HepG2 (cell line): ENCODE results near the gene CYP27B1. TPM values are rescaled to one million over a fixed set of nuclear protein-coding genes. Genes with fewer than 3 reads are reported as not detected.

Source experiments
- ATAC-seq: fragments of 200-7000 bp; cut with Tn5 transposase; 3 replicates; pipeline ENCODE4 v1.9.1; 2020; ENCODE audit warnings: mild to moderate bottlenecking, moderate library complexity
- BruUV-seq: library from RNA; stranded (reverse); fragments of 400-500 nt; replicated peaks from 2 replicates; lab custom pipeline; 2021; lab: Mats Ljungman, UMichigan
- CTCF ChIA-PET: fragments of 300-600 bp; formaldehyde crosslinking; extraction: SDS; loops from one replicate; lab custom pipeline; 2021; ENCODE audit warnings: low total read pairs, inconsistent platforms, low intra/inter-chr PET ratio; lab: Yijun Ruan, JAX
- POLR2A ChIA-PET: fragments of 350-600 bp; sonication (Branson Sonifier 250); formaldehyde crosslinking; loops from one replicate; lab custom pipeline; 2020; ENCODE audit warnings: antibody characterized with exemption, inconsistent platforms; lab: Yijun Ruan, JAX
- DNase-seq: peaks from one replicate; pipeline ENCODE4 v3.0.0-alpha.2; 2015; ENCODE audit warnings: low spot score
- FAIRE-seq: peaks from 3 replicates; lab custom pipeline; 2011; peaks lifted over from hg19 to GRCh38; lab: Jason Lieb, UNC
- H2AFZ ChIP-seq: one replicate; pipeline ENCODE4 v1.6.1; 2011; ENCODE audit warnings: low read length, inconsistent platforms
- H3K27ac ChIP-seq: fragments of 300-600 bp; 3 replicates; pipeline ENCODE4 v1.8.0; 2011; ENCODE audit warnings: mixed run types, mild to moderate bottlenecking, mixed read lengths, low read length, inconsistent platforms; ENCODE audit not compliant: insufficient read depth; ENCODE audit errors: extremely low read length
- H3K27me3 ChIP-seq, 2 experiments: fragments of 200-600 bp in 1 of 2; 2 replicates in 1 of 2; 3 replicates in 1 of 2; pipeline versions ENCODE4 v1.6.0 to v1.8.0; 2011; ENCODE audit warnings: low read length in 2 of 2, mild to moderate bottlenecking in 2 of 2, moderate library complexity in 2 of 2, inconsistent platforms in 1 of 2; ENCODE audit not compliant: insufficient read depth in 2 of 2, control insufficient read depth in 1 of 2
- H3K36me3 ChIP-seq, 2 experiments: fragments of 200-600 bp in 1 of 2; replicated peaks in 1 of 2; 2 replicates in 1 of 2; 3 replicates in 1 of 2; pipeline versions ENCODE4 v1.5.1 to v1.8.0; 2011; ENCODE audit warnings: low read length in 2 of 2, inconsistent platforms in 1 of 2; ENCODE audit not compliant: insufficient read depth in 2 of 2, control insufficient read depth in 1 of 2
- H3K4me1 ChIP-seq: 2 replicates; pipeline ENCODE4 v1.5.1; 2012; ENCODE audit warnings: low read length, inconsistent platforms; ENCODE audit not compliant: insufficient read depth
- H3K4me2 ChIP-seq: 2 replicates; pipeline ENCODE4 v1.6.0; 2011; ENCODE audit warnings: low read depth, low read length, inconsistent platforms
- H3K4me3 ChIP-seq, 3 experiments: fragments of 200-600 bp in 1 of 3; sonication (generic), shearing (Covaris generic) in 1 of 3; replicated peaks in 1 of 3; 2 replicates each; pipeline ENCODE4 v1.5.1; 2011 to 2016; ENCODE audit warnings: low read length in 3 of 3, inconsistent platforms in 2 of 3, low read depth in 2 of 3, mild to moderate bottlenecking in 2 of 3, control low read depth in 1 of 3, mixed read lengths in 1 of 3; ENCODE audit not compliant: insufficient read depth in 1 of 3
- H3K79me2 ChIP-seq: one replicate; pipeline ENCODE4 v1.6.1; 2011; ENCODE audit warnings: low read length, inconsistent platforms; ENCODE audit not compliant: insufficient read depth
- H3K9ac ChIP-seq: 2 replicates; pipeline ENCODE4 v1.6.0; 2011; ENCODE audit warnings: mild to moderate bottlenecking, low read depth, low read length, inconsistent platforms; ENCODE audit not compliant: insufficient read depth
- H3K9me3 ChIP-seq: 2 replicates; pipeline ENCODE4 v1.5.1; 2012; ENCODE audit warnings: mild to moderate bottlenecking, low read length
- H4K20me1 ChIP-seq: 2 replicates; pipeline ENCODE4 v1.6.0; 2011; ENCODE audit warnings: inconsistent platforms, mild to moderate bottlenecking, low read length, moderate library complexity; ENCODE audit not compliant: insufficient read depth
- IRF2 ChIP-seq: IDR thresholded peaks from 2 replicates; pipeline ENCODE4 v1.6.1; 2018; ENCODE audit warnings: missing genetic modification reagents, missing compliant biosample characterization
- MIER2 ChIP-seq: IDR thresholded peaks from 2 replicates; pipeline ENCODE4 v1.6.1; 2016; ENCODE audit warnings: missing biosample characterization, missing genetic modification reagents
- MYC ChIP-seq: sonication (generic); formaldehyde crosslinking; IDR thresholded peaks from 2 replicates; pipeline ENCODE4 v1.9.0; 2021; ENCODE audit warnings: missing genetic modification reagents, borderline replicate concordance
- REST ChIP-seq, 2 experiments: IDR thresholded peaks; 2 replicates each; pipeline ENCODE4 v1.6.1; 2011 to 2012; ENCODE audit warnings: low read length in 2 of 2, borderline replicate concordance in 1 of 2, low read depth in 1 of 2, mild to moderate bottlenecking in 1 of 2, moderate library complexity in 1 of 2
- SALL1 ChIP-seq: sonication (generic); formaldehyde crosslinking; IDR thresholded peaks from 2 replicates; pipeline ENCODE4 v1.8.0; 2022; ENCODE audit warnings: mild to moderate bottlenecking, missing genetic modification reagents
- SP2 ChIP-seq: sonication (generic); formaldehyde crosslinking; IDR thresholded peaks from 2 replicates; pipeline ENCODE4 v1.5.1; 2020; ENCODE audit warnings: mild to moderate bottlenecking, missing genetic modification reagents
- TOPORS ChIP-seq: sonication (generic); formaldehyde crosslinking; IDR thresholded peaks from 2 replicates; pipeline ENCODE4 v1.8.0; 2023; ENCODE audit warnings: mild to moderate bottlenecking, missing genetic modification reagents
- ZFP36L2 ChIP-seq: sonication (generic); formaldehyde crosslinking; IDR thresholded peaks from 2 replicates; pipeline ENCODE4 v1.4.0; 2020; ENCODE audit warnings: missing genetic modification reagents
- ZFY ChIP-seq: sonication (generic); formaldehyde crosslinking; IDR thresholded peaks from 2 replicates; pipeline ENCODE4 v1.4.0; 2020; ENCODE audit warnings: missing genetic modification reagents
- ZKSCAN1 ChIP-seq: fragments of 150-350 bp; IDR thresholded peaks from 2 replicates; pipeline ENCODE4 v1.6.1; 2014; ENCODE audit warnings: low read length
- ZNF124 ChIP-seq: sonication (generic); formaldehyde crosslinking; IDR thresholded peaks from 2 replicates; pipeline ENCODE4 v1.4.0; 2020; ENCODE audit warnings: missing genetic modification reagents
- ZNF660 ChIP-seq: sonication (generic); formaldehyde crosslinking; IDR thresholded peaks from 2 replicates; pipeline ENCODE4 v1.5.1; 2020; ENCODE audit warnings: mild to moderate bottlenecking, low read depth, missing genetic modification reagents, borderline replicate concordance
- ZNF749 ChIP-seq: sonication (generic); formaldehyde crosslinking; IDR thresholded peaks from 2 replicates; pipeline ENCODE4 v1.8.0; 2022; ENCODE audit warnings: mild to moderate bottlenecking, missing genetic modification reagents, moderate library complexity, borderline replicate concordance
- ZUFSP ChIP-seq: sonication (generic); formaldehyde crosslinking; IDR thresholded peaks from 2 replicates; pipeline ENCODE4 v1.9.0; 2021; ENCODE audit warnings: missing genetic modification reagents, mild to moderate bottlenecking, borderline replicate concordance
- WGBS: methylation state at CpG from one replicate; pipeline ENCODE4 v1.1.6; 2017; ENCODE audit warnings: low lambda C conversion rate; 5-methylcytosine and 5-hydroxymethylcytosine counted together
- in situ Hi-C: cut with HindIII; loops from 2 replicates; pipeline ENCODE4 v1.10.0; 2017; ENCODE audit warnings: low pct_unique_long_range_greater_than_20kb; ENCODE audit not compliant: extremely low pct_ligation_motif_present
- intact Hi-C: fragments of 100-400 bp; cut with micrococcal nuclease; formaldehyde crosslinking; loops from one replicate; pipeline ENCODE4 v1.10.0; 2022; ENCODE audit not compliant: unreplicated experiment
- polyA plus RNA-seq, 8 experiments: library from polyadenylated mRNA; depleted of rRNA in 3 of 8; stranded (reverse) in 7 of 8; unstranded in 1 of 8; fragments of >200 nt; fragmentation: Illumina TruSeq in 4 of 8; extraction: Trizol in 4 of 8; gene quantifications; 2 replicates each; pipeline versions ENCODE4 v1.2.1 to v1.2.3, GENCODE V29; 2011 to 2016; ENCODE audit warnings: low read depth in 4 of 8, missing spikeins in 1 of 8, mixed read lengths in 1 of 8; ENCODE audit not compliant: insufficient read depth in 1 of 8
- total RNA-seq, 5 experiments: library from RNA; depleted of rRNA; stranded (reverse); fragments of >200 nt; fragmentation: Illumina TruSeq; extraction: Trizol; gene quantifications; 2 replicates each; pipeline ENCODE4 v1.2.3, GENCODE V29; 2016; ENCODE audit warnings: low read depth in 1 of 5
- TF ChIP-seq, protein P1 (sequence below): sonication (generic); formaldehyde crosslinking; IDR thresholded peaks from 2 replicates; pipeline ENCODE4 v1.4.0; 2020; ENCODE audit warnings: missing genetic modification reagents
- TF ChIP-seq, protein P2 (sequence below): sonication (generic); formaldehyde crosslinking; IDR thresholded peaks from 2 replicates; pipeline ENCODE4 v1.4.0; 2020; ENCODE audit warnings: mild to moderate bottlenecking, missing genetic modification reagents

CYP27B1 gene
- total and polyA plus RNA-seq, 2 of the 13 experiments (the other 11 are each of a cell fraction or from before 2014, with no cell fraction given) = 2.3 to 3.0 TPM

- CTCF ChIA-PET = interaction anchor here (2.3 kb wide), 1 partner anchor 145 kb away, joined by 10 read pairs; no protein-coding TSS in a partner anchor
- TF ChIP-seq MIER2 (CRISPR knock-in tag) (peak; percentile 93), TOPORS (CRISPR knock-in tag) (no peak), ZFP36L2 (no peak), MYC (CRISPR knock-in tag) (no peak), ZNF124 (CRISPR knock-in tag) (no peak), ZNF749 (CRISPR knock-in tag) (no peak), SALL1 (CRISPR knock-in tag) (0 out of 2 replicates have a peak, but pooled peaks have one; percentile 15), REST (IDR thresholded peaks at IDR 0.05; ENCODE audit: borderline replicate concordance in 1 of 2, low read depth in 1 of 2, low read length in 2 of 2) (peak; percentile 73 to 95), SP2 (CRISPR knock-in tag) (no peak), ZKSCAN1 (no peak), IRF2 (0 out of 2 replicates have a peak, but pooled peaks have one; percentile 16), ZUFSP (no peak), ZNF660 (CRISPR knock-in tag) (no peak), ZFY (no peak)
- TF ChIP-seq, protein P1, sequence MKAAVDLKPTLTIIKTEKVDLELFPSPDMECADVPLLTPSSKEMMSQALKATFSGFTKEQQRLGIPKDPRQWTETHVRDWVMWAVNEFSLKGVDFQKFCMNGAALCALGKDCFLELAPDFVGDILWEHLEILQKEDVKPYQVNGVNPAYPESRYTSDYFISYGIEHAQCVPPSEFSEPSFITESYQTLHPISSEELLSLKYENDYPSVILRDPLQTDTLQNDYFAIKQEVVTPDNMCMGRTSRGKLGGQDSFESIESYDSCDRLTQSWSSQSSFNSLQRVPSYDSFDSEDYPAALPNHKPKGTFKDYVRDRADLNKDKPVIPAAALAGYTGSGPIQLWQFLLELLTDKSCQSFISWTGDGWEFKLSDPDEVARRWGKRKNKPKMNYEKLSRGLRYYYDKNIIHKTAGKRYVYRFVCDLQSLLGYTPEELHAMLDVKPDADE (CRISPR knock-in tag) = no peak
- TF ChIP-seq, protein P2, sequence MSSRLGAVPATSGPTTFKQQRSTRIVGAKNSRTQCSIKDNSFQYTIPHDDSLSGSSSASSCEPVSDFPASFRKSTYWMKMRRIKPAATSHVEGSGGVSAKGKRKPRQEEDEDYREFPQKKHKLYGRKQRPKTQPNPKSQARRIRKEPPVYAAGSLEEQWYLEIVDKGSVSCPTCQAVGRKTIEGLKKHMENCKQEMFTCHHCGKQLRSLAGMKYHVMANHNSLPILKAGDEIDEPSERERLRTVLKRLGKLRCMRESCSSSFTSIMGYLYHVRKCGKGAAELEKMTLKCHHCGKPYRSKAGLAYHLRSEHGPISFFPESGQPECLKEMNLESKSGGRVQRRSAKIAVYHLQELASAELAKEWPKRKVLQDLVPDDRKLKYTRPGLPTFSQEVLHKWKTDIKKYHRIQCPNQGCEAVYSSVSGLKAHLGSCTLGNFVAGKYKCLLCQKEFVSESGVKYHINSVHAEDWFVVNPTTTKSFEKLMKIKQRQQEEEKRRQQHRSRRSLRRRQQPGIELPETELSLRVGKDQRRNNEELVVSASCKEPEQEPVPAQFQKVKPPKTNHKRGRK (CRISPR knock-in tag) = no peak
These were observed 6.4 kb downstream of the CYP27B1 start for GRCh38 chr12:57760347-57760982.

More at GRCh38 chr12:57760347-57760982, 6.4 kb downstream of the CYP27B1 start:
- H3K4me1 ChIP-seq = peaks cover 31% of the 10 kb centered on the region
- no peak for ATAC-seq
- H3K4me2 ChIP-seq = no peak overlapping the region
- H2AFZ ChIP-seq = no peak overlapping the region
- FAIRE-seq = no peak
- H3K79me2 ChIP-seq = peaks cover 3% of the 10 kb centered on the region
- POLR2A ChIA-PET = interaction anchor here (0.9 to 3.5 kb wide), 2 partner anchors 8 to 12 kb away, joined by 3 to 11 read pairs; partner anchors contain the start of genes CDK4, EEF1AKMT3 and METTL1
- intact Hi-C loops (no loop called here), in situ Hi-C loops (no loop called here)
- H3K27ac ChIP-seq = no peak overlapping the region
- no peak overlapping the region for H3K4me3 ChIP-seq
- H3K9me3 ChIP-seq = no peaks in the 10 kb centered on the region
- BruUV-seq = no TSS peak
- H3K9ac ChIP-seq = no peak overlapping the region
- H3K36me3 ChIP-seq = no peaks in the 10 kb centered on the region; a peak in 1 of 5 replicates
- 84% methylated on average over 3 of the region's 3 CpGs for WGBS
- H3K27me3 ChIP-seq = peaks cover 0 to under 1% of the 10 kb centered on the region in 2 experiments; a peak in 1 of 5 replicates
- no peaks in the 10 kb centered on the region for H4K20me1 ChIP-seq
- DNase-seq = no peak
